NCI-H2227 (cell line): ENCODE measurements around the gene PTPRA.

ENCODE experiments used
- DNase-seq: peaks from one replicate; lab custom pipeline; 2025; ENCODE audit not compliant: unreplicated experiment; lab: John Stamatoyannopoulos, UW

The PTPRA gene

GRCh38 chr20:2919518-2920245 lies 46.4 kb downstream of the PTPRA start:
- DNase-seq = no peak

- no peak for DNase-seq
Observed at GRCh38 chr20:2920473-2920872, 47.2 kb downstream of the PTPRA start.

- no peak for DNase-seq
Observed at GRCh38 chr20:2921506-2921905, 48.2 kb downstream of the PTPRA start.

DNA sequence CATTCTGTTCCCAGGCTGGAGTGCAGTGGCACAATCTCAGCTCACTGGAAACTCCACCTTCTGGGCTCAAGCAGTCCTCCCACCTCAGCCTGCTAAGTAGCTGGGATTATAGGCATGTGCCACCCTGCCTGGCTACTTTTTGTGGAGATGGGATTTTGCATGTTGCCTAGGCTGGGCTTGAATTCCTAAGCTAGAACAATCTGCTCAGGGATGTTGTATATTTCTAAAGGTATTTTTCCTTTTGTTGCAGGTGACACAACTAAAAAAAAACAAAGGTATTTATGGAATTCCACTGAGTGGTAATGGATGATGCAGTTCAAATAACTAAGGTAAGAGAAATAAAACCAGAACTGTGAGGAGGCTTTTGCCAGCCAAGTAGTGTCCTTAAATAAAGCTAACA lies 49.7 kb downstream of the PTPRA start:
- DNase-seq = no peak

DNA sequence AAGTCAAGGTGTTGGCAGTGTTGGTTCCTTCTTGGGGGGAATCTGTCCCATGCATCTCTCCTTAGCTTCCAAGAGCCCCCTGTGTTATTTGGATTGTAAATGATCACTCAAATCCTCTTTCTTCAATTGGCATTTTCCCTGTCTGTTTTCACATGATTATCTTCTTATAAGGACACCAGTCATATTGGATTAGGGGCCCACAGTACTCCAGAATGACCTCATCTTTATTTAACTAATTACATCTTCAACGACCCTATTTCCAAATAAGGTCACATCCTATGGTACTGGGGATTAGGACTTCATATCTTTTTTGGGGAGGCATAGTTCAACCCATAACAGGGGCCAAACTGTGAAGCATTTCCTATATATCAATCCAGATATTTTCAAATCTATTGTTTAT lies 57.3 kb downstream of the PTPRA start:
- DNase-seq = no peak

- no peak for DNase-seq
Observed at GRCh38 chr20:2932498-2932897, 59.2 kb downstream of the PTPRA start.

DNA sequence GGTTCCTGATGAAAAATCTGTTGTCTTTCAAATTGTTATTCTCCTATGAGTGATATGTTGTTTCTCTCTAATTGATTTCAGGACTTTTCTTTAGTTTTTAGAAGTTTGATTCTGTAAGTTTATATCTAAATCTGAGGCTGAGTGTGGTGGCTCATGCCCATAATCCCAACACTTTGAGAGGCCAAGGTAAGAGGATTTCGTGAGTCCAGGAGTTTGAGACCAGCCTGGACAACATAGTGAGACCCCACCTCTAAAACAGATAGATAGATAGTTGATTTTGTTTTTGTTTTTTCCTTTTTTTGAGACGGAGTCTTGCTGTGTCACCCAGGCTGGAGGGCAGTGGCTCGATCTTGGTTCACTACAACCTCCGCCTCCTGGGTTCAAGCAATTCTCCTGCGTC lies 64.6 kb downstream of the PTPRA start:
- DNase-seq = no peak

- no peak for DNase-seq
Observed at GRCh38 chr20:2942439-2942838, 69.2 kb downstream of the PTPRA start.

GRCh38 chr20:2946988-2947961 lies 74.0 kb downstream of the PTPRA start:
- DNase-seq = peak; percentile 91

DNA sequence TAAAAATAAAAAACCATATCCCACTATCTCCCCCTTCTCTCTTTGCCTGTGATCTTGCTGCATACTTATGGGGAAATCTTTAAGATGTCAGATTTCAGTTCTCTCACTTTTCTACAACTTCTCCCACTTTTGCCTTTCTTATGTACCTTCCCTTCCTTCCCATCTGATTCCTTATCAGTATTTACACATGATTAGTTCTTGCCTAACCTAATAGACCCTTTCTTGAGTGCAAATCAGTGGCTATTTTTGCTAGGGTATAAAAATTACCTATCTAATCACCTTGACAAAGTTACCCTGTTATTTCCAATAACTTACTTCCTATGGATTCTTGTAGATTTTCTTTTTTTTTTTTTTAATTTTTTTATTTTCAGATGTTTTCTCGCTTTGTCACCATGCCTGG lies 75.7 kb downstream of the PTPRA start:
- no peak for DNase-seq

DNA sequence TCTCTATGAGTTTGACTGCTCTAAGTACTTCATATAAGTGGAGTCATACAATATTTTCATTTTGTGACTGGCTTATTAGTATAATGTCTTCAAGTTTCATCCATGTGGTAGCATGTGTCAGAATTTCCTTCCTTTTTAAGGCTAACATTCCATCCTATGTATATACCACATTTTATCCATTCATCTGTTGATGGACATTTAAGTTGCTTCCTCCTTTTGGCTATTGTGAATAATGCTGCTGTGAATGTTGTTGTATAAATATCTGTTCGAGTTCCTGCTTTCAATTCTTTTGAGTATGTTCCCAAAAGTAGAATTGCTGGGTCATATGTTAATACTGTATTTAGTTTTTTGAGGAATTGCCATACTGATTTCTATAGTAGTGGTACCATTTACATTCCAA lies 79.5 kb downstream of the PTPRA start:
- no peak for DNase-seq

DNA sequence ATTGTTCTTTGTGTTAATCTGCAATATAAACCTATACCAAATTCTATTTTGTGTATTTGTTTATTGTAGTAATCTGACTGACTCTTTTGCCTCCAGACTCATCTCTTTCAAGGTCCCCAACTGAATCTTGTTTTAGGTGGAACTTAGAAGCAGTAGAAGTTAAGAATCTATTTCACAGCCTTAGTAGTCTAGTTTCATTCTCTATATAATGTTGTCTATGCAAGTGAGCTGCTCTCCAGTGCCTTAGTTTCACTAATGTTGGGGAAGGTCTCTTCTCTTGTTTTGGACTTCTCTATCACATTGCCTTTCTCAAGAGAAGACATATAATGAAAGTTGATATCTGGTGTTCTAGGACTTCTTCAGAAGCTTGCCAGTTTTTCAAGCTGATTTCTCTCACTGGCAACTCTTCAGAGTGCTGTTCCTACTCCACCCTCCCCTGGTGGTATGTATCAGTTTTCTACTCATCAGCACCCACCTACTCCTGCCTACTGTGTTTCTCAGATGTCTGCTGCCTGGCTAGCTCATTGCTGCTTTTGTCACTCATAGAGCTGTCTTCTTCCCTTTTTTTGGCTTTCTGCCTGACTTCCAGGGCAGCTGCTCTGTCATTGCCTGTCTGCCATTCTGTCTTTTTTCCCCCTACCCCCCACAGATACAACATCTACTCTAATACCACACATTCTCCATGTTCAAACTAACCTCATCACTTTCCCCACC lies 82.1 kb downstream of the PTPRA start:
- no peak for DNase-seq

- DNase-seq = no peak
Observed at GRCh38 chr20:2956480-2956879, 83.2 kb downstream of the PTPRA start.

DNA sequence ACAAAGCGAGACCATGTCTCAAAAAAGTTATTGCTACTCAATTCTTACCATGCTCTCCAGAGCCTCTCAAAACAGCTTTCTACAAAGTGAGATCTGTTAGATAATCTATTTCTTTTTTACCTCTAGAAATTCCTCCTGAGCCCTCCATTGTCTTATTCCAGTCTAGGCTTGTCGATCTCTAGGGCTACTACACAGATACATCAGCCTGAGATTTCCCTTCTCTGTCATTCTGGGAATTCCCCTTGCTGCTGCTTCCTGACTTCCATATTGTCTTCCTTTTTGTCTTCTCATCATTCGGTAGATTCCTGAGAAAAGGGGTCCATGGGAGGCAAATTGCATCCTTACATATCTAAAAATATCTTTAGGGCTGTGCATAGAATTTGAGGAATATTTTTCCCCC lies 94.6 kb downstream of the PTPRA start:
- no peak for DNase-seq

DNA sequence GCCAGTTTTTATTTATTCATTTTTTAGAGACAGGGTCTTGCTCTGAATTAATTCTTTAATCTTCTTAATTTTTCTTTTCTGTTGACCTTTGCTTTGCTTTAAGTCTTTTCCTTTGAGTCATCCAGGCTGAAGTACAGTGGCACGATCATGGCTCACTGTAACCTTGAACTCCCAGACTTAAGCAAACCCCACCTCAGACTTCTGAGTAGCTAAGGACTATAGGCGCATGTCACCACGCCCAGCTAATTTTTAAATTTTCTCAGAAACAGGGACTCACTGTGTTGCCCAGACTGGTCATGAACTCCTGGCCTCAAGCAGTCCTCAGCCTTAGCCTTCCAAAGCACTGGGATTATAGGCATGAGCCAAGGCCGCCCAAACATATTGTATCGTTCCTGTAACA lies 98.8 kb downstream of the PTPRA start:
- no peak for DNase-seq

GRCh38 chr20:2973574-2973973 lies 100.3 kb downstream of the PTPRA start:
- no peak for DNase-seq

DNA sequence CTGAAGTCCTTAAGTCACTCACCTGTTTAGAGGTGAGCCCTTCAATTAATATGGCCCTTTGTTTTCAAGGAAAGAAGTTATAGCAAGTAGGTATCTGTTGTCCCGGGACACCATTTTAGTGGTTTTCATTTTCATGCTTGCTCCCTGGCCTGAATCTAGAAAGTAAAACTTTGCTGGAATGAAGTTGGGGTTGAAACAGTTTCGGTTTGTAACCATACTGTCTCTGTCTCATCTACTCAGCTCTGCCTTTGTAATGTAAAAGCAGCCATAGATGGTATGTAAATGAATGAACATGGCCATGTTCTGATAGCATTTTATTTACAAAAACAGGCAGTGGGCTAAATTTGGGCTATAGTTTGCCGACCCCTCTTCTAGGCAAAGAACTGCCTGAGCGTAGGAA lies 105.2 kb downstream of the PTPRA start:
- no peak for DNase-seq

DNA sequence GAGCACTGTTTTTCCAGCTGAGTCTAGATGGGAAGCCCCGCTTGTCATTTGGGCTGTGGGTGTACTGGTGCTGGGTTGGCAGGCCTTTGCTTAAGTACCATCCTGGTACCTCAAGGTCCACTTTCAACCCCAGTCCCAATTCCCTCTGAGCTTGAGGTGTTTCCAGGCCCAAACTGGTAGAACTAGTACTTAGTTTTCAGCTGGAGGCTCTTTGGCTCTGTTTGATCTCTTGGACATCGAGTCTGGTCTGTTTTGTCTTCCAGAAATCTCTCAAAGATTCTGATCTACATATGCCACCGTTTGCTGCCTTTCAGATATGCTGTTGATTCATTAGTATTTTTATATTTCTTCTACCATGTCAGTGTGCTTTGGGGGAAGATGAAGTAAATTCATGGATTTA lies 108.4 kb downstream of the PTPRA start:
- no peak for DNase-seq

DNA sequence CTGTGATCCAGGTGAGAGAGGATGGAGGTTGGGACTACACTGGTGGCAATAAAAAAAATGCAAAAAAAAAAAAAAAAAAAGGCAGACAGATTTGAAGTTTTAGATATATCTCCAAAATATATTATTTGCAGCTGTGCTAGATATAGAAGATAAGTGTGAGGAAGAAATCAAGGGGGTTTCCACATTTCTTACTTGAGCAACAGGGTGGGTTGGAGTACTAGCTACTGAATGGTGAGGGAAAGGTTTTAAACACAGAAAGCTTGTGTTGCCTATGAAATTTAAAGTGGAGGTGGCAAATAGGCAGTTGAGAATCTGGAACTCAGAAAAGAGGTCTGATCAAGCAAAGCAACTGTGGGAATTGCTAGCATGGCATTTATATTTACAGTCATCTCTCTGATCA lies 110.2 kb downstream of the PTPRA start:
- no peak for DNase-seq

GRCh38 chr20:2984028-2984501 lies 110.8 kb downstream of the PTPRA start:
- no peak for DNase-seq

GRCh38 chr20:2984956-2985661 lies 111.8 kb downstream of the PTPRA start:
- peak; percentile 16 for DNase-seq
